GDM1 (cell line): Measurements from ENCODE around the gene GMIP.

Source experiments
- DNase-seq: peaks from one replicate; lab custom pipeline; 2025; lab: John Stamatoyannopoulos, UW

GMIP gene

DNA sequence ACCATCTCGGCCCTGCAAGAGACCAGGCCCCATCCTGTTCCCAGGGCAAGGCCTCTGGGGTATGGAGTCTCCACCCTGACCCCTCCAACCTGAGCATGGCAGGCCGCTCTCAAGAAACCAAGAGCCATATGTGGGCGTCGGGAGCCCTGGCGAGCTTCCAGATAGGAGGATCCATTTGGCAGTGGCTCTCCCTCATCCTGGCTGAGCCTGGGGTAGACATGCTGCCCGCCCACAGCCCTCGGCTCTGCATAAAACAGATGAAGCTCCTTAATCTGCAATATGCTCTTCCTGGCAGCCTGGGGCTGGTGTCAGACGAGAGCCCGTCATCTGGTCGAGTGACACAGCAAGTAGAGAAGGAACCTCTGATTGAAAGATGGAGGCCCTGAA, 13.9 kb upstream of the GMIP start:
- DNase-seq: no peak

DNA sequence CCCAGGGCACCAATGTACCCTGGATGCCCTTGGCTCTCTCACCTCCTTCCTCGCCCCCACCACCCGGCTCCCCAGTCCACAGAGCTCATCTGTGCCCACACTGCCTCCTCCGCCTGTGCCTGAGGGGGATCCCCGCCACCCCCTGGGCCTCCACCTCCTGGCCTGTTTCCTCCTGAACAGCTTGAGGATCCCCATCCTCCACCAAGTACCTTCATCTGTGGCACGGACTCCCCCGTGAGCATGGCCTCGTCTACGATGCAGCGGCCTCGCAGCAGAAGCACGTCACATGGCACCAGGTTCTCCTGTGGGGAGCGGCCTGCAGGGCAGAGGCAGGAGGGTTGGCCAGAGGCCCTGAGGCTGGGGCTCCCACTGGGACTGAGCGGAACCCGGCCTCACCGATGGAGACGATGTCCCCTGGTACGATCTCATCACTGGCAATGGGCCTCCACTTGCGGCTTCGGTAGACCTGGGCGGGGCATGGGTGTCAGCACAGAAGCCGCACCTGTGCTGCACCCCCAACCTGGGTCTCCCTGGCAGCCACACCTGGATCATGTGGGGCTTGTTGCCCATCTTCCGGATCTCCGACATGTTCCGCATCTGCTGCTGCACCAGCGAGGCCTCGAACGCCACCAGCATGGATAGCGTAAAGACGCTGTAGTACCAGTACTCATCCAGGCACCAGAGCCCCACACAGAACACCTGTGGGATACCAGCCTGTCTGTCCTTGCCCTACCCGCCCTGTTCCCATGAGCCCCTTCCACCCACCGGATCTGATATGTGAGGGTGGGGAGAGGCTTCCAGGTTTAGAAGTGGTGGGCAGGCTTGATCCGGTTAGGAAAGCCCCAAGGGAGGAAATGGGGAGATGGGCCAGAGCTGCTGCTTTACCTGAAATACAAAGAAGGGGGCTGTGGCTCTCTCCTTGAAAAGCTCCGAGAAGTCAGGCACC, 13.3 kb upstream of the GMIP start:
- no peak for DNase-seq

DNA sequence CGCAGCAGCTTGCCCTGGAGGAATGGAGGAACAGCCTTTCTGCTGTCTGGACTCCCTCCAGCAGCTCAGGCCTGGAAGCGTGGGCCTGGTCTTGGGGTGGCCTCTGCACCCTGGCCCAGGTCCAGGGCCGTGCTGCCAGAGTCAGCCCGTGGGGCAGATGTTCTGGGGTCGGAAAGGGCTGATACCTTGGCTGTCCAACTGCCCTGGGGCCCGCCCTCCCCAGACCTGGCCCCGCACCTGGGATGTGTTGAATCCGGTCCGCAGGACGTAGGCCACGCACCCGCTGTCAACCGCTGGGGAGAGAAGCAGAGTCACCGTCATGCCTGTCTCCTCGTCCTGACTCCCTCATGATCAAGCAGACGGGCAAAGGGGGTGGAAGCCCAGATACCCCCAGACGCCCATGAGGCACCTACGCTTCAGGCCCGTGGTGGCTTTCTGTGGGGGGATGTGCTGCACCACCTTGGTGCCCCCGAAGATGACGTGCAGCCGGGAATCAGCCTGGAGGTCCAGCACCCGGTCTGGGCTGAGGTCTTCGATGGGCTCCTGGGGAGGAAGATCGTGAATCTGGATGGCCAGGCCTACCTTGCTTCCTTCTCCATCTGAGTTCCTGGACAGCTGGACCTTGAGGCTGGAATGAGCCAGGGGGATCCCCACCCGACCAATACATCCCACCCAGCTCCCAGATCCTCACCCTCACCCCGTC, 12.3 kb upstream of the GMIP start:
- no peak for DNase-seq

DNA sequence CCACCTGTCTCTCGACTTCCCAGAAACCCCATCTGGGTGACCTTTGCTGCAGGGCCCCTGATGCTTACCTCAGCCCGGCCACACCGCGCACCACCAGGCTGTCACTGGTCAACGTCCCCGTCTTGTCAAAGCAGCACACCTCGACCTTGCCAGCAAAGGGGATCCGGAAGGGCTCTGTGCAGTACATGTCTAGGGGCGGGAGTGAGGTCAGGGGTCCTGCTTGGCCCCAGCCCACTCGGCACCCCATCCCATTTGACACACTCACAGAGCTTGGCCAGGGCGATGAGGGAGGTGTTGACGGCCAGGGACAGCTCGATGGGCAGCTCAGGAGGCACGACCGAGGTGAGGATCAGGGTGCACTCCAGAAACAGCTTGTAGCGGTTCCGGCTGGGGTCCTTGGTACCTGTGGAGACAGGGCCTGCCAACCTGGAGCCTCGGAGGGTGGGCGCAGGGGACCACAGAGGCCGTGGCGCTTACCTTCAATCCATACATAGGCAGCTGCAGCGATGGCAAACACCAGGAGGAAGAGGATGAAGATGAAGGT, 11.7 kb upstream of the GMIP start:
- no peak for DNase-seq

DNA sequence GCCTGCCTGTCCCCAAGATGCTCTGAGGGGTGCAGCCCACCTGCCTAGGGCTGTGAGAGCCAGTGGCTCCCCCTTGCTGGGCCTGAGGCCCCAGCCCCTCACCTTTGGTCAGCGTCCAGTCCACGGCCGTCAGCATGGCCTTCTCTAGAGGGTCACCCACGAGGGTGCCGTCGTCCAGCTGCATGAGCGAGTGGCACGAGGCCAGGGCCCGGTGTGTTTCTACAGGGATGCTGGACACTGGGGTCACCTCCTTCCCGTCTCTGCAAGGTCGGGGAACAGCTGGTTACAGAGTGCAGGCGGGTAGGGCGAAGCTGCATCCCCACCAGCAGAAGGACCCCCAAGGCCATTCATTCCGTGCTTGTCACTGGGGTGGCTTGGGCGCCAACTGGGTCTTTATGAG, 11.0 kb upstream of the GMIP start:
- no peak for DNase-seq

DNA sequence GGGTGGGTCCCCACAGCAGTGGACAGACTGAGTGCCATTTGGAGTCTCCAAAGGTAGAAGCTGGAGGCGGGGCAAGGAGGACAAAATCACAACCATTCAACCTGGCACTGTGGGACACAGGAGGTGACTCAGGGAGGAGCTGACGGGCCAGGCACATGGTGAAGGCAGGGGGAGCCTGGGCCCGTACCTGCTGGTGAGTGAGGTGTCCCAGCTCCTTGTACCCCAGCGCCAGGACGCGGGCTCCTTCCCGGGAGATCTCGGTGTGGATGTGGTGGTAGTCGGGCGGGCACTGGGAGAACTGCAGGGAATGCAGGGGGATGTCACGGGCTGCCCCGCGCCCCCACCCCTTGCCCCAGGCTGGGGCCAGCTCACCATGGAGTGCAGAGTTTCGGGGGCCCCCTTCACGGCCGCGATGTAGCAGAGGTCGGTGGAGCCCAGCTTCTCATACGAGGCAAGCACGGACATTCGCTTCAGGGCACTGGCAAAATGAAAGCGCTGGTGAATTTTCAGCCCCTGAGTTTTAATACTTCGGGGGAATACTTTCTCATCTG, 10.2 kb upstream of the GMIP start:
- no peak for DNase-seq

DNA sequence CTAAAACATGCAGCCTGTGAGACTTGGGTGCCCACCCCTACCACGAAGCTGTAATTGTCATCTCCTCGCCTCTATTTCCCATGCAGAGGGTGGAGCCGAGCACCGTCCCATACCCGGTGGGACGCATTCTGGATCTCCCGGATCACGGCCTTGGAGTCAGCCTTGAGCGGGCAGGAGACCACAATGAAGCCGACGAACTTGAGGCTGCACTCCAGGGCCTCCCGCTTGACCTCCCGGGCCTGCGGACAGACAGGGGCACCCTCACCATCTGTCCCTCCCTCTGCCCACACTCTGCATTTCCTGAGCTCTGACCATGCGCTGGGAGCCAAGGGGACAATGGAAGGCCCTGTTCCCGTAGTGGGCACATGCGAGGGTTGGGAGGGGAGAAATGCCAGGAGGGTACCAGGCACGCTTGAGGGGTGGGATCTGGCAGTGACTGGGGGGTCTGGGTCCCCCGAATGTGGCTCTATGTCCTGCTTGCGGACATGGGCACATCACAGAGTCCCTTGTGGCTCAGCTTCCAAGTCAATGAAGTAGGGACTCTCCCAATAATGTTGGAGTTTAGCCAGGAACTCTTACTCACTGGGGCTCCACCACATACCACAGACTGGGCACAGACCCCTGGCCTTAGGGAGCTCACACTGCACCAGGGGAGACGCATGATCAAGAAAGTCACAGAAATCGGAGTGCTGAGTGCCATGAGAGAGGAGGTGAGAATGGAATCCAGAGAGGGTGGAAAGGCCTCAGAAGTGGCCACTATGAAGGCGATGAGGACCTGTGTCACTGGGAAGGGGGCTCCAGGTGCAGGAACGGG, 9.2 kb upstream of the GMIP start:
- DNase-seq: no peak

DNA sequence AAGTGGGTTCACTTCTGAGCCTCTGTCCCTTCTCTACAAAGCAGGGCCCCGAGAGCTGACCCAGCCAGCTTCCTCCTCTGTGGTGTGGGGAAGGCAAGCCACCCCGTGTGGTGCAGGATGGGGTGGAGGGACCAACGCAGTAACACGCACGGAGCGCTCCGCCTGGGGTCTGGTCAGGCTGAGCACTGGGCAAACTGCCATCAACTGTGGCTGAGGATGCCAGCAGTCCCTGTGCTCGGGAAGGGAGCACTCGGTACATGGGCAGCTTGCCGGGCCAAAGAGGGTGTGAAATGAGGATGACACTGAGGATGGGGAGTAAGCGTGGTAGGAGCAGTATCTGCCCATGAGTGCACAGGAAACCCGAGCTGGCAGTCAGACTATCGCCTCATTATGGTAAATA, 7.6 kb upstream of the GMIP start:
- no peak for DNase-seq

DNA sequence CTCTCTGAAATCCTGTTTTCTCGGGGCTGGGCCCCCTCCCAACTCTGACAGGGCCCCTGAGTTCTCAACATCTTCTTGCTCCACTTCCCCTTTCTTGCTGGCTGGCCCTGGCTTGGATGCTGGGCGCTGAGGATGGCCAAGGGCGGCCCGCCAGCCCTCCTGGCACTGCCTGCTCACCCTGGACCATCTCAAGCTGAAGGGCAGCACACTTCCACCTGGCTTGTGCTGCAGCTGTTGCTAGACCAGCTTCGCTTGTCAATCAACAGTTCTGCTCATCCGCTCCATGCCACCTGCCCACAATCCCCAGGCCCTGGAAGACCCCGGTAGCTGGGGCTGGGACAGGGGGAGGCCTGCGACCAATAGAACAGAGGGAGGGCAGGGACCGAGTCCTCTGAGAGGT, 6.9 kb upstream of the GMIP start:
- DNase-seq: no peak

DNA sequence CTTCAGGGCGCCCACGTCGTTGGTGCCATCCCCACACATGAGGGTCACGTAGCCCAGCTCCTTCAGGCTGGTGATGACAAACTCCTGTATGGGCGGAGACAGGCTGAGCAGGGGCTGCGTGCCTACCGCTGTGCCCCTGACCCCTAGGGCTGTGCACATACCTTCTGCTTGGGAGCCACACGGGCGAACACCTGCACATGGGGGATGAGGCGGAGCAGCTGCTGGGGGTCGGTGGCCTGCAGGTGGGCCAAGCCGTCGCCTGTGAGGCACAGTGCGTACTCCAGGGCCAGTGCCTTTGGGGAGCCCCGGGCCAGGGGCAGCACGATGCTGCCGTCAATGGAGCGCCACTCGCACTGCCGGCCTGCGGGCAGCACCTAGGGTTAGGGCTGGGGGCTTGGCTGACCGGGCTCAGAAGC, 6.1 kb upstream of the GMIP start:
- no peak for DNase-seq

DNA sequence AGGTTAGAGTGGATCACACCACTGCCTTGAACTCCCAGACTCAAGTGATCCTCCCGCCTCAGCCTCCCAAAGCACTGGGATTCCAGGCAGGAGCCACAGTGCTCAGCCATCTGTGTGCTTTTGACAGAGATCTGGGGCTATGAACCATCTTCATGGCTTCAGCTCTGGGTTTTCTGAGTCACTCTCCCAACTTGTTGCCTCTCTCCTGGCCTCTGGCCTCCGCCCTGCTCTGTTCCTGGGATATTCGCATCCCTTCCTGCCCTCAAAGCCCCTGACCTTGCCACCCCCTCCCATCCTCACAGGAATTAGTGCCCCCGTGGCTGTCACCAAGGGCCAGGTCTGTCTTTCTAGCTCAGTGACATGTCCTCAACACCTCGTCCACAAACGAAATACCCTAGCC, 5.7 kb upstream of the GMIP start:
- no peak for DNase-seq

DNA sequence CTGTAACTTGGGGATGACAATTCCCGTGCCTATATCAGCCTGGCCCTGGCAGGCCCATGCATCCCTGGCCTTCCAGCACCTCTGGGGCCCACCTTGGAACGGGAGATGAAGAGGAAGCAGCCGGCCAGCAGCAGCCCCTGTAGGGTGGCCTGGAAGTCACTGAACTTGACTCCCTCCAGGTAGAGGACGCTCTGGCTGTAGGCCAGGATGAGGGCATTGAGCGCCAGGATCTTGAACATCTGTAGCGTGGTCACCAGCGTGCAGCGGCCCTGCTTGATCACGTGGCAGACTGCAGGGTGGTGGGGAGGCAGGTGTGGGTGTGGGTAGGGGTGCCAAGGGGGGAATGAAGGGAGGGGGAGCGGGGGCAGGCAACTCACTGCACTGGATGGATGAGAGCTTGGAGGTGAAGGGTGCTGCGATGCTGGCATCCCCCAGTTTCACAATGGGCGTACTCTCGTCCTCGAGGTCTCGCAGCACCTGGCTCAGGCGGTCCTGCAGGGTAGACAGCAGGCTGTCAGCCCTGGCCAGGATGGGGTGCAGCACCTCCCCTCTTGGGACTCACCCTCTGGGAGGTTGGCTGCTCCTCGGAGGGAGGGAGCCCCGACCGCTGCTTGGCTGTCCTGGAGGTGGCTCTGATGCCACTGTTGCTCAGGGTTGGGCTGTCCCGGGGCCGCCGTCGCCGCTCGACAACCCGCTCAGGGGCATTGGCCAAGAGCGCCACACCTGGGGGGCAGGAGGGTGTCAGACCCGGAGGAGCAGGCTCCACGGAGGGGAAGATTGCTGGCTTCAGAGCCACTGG, 3.8 kb upstream of the GMIP start:
- no peak for DNase-seq

DNA sequence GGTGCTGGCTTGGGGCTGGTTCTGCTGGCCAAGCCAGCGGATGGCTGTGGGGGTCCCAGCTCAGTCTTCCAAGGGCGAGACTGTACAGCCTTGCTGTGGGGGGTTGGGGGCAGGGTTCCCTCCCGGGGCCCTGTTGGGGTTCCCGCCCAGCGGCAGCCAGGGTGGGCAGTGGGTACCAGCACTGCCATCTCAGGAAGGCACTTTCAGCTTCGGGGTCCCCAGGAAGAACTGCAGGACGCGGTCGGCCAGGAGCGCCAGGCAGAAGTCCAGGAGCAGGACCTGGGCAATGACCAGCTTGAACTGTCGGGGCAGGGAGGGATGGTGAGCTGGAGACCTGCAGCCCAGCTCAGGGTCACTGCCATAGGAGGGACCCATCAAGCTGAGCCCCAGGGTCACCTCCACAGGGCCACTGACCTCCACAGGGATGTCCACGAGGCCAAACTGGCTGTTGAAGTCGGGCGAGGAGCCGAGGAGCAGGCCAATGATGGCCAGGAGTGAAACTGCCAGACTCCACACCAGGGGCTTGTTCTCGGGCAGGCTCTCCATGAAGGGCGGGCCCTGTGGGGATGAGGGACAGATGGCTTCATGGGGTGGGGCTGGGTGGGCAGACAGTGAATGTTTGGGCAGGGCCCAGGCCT, 1.9 kb upstream of the GMIP start:
- DNase-seq: no peak

DNA sequence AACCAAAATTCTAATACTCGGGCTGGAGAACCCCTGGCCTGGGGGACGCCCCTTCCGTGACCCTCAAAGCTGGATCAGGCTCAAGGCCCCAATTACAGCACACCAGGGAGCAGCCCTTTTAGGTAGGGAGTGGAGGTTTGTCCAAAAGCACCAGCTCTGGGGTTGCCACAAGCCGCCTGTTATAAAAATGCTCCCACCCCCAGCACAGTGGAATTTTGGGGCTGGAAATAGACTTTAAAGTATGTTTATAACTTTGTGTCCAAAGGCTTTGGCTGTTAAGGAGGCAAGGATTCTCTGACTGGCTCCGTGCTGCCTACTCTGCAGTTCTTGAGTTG, 564 bp upstream of the GMIP start:
- DNase-seq: no peak

DNA sequence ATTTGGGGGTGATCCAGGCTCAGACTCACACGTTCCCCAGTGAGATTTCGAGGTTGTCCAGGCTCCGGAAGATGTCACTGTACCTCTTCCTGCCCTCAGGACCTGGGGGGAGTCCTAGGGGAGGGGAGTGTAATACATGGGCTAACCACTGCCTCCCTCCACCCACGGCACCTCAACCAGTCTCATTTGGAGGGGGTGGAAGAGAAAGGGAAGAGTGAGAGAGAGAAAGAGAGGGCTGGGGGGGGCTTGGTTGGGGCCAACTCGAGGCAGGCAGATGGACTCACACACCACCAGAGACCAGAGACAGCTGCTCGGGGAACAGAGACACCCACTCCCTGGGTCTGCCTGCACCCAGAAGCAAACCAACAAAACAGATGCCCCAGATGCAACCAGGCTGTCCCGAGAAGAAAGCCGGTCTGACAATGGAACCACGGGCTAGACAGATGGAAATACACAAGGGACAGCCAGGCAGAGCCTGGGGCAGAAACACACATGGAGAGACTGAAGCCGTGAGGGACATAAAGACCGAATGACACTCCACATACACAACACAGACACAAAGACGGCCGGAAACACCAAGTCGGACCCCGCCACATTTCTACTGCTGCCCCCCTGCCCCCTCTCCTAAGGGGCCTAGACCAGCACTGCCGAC, 825 bp downstream of the GMIP start:
- no peak for DNase-seq

DNA sequence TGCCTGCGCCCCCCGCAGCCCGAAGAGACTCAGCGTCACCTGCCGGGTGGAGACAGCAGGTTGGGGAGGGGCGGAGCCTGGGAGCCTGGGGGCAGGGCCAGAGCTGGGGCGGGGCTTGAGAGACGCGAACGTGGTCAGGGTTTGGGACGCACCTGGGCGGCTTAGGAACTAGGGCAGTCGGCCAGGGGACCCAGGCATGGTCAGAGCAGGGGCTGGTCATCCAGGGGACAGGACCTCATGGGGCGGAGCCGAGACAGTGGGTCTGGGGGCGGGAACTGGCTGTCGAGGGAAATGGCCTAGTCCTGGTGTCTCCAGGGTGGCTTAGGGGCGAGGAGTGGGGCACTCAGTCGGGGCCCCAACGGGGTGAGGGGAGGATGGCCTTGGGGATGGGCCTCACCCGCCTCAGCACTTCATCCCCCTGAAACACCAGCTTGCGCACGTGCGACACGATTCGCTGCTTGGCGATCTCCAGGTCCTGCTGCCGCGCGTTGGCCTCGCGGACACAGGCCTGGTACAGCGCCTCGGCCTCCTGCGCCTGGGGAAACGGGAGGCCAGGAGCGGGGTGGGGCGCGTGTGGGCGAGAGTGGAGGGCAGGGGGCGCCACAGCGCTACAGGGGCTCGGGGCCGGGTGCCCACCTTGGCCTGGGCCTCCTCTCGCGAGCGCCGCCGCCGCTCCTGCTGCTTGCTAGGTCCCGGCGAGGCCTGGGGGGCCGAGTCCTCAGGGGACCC, 5.8 kb downstream of the GMIP start:
- DNase-seq: no peak

DNA sequence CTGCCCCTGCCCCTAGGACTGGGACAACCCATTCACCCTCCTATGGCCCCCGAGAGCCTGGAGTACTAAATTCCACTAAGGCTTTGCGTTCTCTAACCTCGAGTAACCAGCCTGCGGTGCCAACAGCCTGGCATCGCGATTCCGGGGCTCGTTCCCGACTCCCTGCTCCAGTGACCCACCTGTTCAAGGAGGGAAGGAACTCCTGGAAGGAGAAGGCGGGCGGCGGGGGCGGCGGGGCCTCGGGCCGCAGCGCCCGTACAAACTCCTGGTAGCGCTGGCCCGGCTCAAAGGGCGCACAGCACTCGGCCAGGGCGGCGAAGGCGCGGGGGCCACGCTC, 6.3 kb downstream of the GMIP start:
- no peak for DNase-seq

DNA sequence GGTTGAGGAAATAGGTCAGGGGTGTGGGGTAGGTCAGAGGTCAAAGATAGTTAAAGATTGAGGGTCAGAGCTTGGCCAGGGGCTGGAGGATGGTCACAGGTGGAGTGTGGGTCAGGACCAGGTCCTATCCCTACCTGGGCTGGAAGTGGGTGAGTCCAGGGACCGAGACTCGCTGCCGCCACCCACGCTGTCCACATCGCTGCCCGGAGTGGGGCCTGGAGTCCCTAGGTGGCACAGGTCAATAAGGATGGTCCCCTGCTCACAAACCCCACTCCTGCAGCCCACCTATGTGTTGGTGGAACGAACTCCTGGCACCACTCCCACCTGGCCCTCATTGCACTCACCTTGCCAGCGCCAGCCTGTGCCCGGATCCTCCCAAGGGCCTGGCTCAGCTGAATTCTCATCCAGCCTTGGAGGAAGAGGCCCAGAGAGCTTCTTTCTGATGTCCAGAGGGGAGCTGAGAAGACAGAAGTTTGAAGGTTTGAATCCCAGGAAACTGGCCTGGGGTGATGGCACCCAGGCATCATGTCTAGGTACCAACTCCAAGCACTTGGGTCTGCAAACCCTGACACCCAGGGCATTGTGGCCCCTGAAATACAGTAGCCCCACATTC, 6.8 kb downstream of the GMIP start:
- no peak for DNase-seq

DNA sequence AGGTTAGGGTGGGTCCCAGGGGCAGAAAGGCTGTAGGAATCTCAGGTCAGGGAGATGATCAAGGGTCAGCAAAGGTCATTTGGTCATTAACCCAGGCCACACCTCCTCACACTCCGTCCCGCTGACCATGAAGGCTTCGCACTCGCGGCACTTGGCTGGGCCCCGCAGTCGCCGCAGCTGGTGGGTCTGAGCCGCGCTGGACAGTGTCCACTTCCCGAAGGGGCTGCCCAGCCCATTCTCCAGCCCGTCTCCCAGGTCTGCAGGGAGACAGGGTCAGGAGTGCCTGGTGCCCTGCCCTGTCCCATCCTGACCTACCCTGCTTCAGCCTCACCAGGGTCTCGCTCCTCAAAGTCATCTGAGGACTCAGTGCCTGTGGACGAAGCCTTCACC, 8.1 kb downstream of the GMIP start:
- no peak for DNase-seq
